Measurements from ENCODE around the gene NMNAT2.

The NMNAT2 gene

DNA sequence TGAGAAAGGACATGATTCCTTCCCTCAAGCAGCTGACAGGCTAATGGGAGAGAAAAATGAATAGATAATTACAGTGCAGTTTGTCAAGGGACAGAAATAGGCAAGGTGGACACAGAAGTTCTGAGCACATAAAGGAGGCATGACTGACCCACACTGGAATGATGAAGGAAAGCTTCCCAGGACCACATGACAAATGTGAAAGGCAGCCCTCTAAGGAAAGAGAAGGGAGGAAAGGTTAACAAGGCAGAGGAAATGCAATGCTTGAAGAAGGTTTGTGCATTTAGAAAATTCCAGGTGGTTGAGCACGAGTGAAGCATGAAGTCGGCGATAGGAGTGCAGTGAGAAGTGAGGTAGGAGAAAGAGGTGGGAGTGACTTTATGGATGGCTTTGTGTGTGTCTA lies 194.7 kb downstream of the NMNAT2 start:
- FAIRE-seq = no peak

DNA sequence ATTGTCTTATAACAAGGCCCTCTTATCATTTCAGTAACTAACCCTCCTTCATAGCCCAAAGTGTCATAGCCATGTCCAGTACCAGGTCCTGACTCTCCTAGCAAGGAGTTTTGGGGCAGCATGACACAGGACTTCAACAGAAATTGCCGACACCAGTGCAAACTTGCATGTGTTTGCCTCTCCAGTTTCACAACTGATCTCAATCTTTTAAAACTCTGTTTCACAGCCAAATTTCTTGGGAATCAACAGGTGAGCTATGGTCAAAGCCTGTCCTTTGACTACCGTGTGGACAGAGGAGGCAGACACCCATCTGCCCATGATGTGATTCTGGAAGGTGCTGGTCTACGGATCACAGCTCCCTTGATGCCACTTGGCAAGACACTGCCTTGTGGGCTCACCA lies 195.3 kb downstream of the NMNAT2 start:
- FAIRE-seq = no peak

More for the DNA sequence above, 194.7 kb downstream of the NMNAT2 start:
- no peak for DNase-seq (ENCODE audit: insufficient read length, low spot score)

DNA sequence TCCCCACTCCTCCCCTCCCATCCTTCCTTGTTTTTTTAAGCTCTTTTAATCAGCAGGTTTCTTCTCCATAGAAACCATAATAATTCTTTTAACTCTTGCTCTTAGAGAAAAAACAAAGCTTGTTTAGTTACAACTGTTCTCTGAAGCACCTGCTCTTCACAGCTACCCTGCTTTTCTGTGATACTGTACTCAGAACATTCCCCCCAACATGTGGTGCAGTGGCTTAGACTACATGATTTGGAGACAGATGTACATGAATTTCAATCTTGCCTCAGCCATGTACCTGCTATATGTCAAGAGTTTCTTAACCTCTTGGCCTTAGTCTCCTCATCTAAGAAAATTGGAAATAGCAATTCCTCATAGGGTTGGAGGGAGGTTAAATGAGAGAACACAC lies 198.6 kb downstream of the NMNAT2 start:
- DNase-seq (ENCODE audit: insufficient read length, low spot score) (no peak), FAIRE-seq (no peak)

More for the DNA sequence above, 195.3 kb downstream of the NMNAT2 start:
- no peak for DNase-seq (ENCODE audit: insufficient read length, low spot score)

DNA sequence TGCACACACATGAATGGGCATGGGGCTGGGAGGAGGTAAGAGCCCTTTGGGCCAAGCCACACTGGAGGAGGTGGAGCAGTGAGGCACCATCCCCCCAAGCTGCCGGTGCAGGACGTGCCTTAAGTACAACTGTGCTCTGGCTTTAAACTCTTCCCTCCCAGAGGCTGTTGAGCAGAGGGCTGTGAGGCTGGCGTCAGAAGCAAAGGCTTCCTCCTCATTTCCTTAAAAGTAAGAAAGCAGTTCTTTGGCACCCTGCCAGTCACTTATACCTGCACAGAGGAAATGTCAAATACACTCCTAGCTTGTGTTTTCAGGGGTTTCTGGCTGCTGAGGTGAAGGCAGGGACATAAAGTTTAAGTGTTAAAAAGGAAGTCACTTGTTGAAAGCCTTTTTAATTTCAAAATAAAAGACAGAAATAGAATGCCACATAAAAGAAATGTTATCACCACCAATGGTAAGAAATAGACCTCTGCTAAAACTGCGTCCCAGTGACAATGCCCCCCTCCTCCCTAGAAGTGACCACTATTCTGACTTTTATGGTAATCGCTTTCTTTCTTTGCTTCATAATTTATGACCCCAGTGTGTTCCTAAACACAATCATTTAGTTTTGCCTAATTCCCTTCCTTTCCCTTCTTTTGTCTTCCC lies 199.1 kb downstream of the NMNAT2 start:
- FAIRE-seq = no peak
- no peak for DNase-seq (ENCODE audit: insufficient read length, low spot score)

DNA sequence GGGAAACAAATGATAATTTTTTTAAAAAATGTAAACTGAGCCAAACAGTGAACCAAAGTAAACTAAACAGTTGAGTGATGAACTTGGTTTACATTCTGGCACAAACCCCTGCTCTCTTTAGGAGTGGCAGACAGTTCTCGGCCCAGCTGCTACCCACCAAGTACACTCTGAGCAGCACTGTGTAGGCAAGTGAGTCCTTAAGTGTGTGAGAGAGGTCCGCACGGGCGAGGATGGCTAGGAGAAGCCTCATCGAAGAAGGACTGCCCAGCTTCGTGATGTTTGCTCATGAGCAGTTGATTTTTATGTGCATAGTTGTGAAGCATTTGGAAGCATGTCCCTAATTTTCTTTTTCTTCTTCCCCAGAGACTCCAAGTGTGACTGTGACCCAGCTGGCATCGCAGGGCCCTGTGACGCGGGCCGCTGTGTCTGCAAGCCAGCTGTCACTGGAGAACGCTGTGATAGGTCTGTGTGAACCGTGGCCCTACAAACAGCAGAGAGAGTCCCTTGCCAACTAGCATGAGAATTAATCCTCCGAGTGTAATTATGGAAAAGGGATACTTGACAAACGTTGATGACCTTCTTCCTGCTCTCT lies 200.1 kb downstream of the NMNAT2 start:
- FAIRE-seq = no peak
- DNase-seq (ENCODE audit: insufficient read length, low spot score) = no peak

DNA sequence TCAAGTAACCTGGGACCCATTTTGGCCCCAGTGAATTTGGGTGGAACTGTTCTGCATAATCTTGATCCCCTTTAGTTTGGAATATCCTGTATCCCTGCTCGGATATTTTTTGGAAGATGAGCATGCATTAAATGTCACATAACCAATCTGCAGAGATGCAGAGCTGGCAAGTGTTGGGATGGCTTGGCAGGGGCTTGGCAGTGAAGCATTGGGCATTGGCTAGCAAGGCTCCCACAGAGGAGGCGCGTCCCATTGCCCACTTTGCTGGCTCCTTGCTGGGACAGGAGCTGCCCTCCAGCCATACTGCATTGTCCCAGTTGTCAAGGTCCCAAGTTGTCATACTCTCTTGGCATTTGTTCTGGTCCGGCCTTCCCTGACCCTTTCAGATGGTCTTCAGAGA lies 202.2 kb downstream of the NMNAT2 start:
- DNase-seq (ENCODE audit: insufficient read length, low spot score) (no peak), FAIRE-seq (no peak)

DNA sequence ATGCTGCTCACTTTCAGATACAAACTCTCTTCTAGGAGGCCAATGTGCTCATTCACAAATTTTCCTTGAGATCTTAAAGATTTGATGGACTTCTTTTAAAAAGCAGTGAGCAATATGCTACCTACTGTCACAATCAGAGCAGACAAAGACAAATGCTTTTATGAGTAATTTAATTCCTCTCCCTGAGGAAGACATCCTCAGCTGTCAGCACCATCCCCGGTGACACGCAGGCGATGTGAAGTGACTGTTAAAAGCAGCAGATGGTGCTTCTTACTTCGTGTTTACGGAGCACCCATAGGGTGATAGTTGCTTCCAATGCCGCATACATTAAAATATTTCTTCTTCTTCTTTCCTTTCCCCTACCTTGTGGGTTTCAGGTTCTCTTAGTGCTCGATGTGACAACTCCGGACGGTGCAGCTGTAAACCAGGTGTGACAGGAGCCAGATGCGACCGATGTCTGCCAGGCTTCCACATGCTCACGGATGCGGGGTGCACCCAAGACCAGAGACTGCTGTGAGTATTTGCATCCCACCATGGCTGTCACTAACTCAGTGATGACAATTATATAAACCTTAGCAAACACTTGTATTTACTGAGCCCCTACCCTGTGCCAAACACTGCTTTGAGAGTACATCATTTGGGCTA lies 203.0 kb downstream of the NMNAT2 start:
- no peak for DNase-seq (ENCODE audit: insufficient read length, low spot score)

DNA sequence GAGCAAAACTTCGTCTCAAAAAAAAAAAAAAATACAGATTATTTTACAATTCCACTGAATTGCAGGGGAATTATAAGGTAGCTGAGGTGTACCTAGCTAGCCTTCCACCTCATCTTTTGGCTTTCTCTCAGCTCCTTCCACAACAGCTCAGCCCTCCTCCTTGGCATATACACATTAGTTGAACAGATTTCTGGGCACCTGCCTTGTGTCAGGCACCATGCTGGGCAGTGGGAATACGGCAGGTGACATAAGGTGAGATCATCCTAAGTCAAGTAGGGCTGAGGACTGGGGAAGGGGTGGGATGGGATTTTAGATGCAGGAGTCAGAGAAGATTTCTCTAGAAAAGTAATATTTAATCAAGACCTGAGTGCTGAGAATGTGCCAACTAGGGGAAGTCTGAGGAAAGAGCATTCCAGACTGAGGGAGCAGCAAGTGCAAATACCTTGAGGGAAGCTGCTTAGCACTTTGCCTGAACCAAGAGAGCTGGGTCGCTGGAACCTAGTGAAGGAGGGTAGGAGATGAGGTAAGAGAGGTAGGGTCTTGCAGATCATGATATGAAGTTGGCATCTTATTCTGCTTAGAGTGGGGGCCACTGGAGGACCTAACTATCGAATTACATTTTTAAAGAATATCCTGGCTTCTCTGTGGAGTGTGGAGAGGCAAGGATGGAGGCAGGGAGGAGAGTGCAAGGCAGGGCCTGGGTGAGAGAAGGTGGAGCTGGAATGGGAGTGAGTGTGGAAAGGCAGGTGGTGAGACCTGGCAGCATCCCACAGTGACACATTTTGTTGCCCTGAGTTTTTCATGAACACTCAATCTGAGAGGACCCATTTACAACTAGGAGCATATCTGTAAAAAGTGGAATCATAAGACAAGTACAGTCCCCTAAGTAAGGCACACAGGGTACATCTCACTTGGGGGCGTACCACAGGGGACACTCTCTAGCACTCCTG lies 203.9 kb downstream of the NMNAT2 start:
- DNase-seq (ENCODE audit: insufficient read length, low spot score) (no peak), FAIRE-seq (no peak)

More for the DNA sequence above, 203.0 kb downstream of the NMNAT2 start:
- no peak for FAIRE-seq

DNA sequence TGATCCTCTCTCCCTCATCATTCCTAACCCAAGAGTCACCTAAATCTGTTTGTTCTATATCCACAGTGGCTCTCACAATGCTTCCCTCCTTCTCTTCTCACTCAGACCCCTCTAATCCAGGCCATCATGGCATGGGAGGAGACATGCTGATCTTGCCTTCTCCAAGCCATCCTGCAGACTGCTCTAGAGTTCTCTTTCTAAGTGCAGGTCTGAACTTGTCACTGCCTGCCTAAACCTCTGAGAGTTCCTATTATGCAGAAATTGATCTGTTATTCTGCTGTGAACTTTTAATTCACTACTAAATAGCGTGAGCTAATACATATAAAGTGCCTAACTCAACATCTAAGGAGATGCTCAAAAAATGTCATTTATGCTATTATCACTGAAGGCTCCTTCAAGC lies 205.3 kb downstream of the NMNAT2 start:
- FAIRE-seq = no peak

DNA sequence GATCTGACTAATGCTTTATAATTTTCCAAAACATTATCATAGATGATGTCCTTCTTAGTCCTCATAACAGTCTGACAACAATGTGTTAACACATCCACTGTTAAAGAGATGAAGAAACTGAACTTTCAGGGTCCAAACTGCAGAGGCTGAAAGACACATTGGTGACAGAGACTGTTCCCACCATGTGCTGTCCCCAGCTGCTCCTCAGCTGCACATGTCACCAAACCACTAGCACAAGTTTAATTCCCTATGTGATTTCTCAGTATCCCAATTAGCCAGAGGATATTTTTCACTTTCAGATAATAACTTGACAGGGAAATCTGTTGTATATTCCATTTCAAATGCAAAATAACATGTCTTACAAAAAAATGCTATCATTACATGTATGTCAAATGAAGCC lies 207.5 kb downstream of the NMNAT2 start:
- FAIRE-seq = peak; percentile 53

More for the DNA sequence above, 205.3 kb downstream of the NMNAT2 start:
- no peak for DNase-seq (ENCODE audit: insufficient read length, low spot score)

DNA sequence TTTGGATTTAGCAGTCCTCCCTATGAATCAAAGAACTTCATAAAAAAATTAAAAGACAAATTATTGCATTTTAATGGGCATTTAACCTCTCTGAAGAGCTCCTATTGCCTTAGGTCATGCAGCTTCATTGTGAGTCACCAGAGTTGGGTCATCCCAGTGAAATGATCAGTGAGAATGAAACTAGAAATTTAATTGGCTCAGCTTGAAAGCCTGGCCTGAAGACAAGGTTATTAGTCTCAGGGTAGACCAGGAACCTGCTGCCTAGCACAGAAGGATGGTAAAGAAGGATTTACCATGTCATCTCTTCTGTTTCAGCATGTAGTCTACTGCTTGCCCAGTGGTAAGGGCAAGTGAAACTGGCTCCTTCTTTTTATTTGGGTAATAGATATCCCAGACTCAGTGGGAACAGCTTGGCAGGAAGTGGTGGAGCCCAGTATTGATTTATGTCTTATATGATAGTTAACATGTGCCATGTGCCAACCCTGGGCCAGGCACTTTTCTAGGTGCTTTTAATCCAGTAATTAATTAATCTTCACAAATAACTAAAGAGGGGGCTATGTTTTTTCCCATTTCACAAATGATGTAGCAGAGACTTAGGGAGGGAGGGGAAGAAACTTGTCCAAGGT lies 208.5 kb downstream of the NMNAT2 start:
- no peak for DNase-seq (ENCODE audit: insufficient read length, low spot score)
- no peak for FAIRE-seq

More for the DNA sequence above, 207.5 kb downstream of the NMNAT2 start:
- DNase-seq (ENCODE audit: insufficient read length, low spot score) = no peak

DNA sequence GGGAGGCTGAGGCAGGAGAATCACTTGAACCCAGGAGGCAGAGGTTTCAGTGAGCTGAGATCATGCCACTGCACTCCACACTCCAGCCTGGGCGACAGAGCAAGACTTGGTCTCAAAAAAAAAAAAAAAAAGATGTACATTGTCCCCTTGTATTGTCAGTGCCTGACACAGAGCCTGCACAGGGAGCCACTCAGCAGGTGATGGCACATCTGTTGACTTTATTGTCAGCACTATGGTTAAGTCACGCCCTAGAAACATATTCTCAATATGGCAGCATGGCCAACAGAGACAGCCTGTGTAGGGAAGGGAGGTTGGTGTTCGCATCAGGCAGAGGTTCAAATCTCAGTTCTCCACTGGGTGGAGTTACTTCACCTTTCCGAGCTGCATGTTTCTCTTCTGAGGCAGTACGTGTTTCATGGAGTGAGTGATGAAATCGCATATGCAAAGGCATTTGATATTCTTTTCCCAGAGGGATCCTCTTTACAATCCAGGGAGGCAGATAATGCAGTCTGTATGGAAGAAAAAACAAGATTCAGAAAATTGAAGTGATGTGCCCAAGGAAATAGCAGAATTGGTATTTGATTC lies 211.6 kb downstream of the NMNAT2 start:
- FAIRE-seq (no peak), DNase-seq (ENCODE audit: insufficient read length, low spot score) (no peak)

DNA sequence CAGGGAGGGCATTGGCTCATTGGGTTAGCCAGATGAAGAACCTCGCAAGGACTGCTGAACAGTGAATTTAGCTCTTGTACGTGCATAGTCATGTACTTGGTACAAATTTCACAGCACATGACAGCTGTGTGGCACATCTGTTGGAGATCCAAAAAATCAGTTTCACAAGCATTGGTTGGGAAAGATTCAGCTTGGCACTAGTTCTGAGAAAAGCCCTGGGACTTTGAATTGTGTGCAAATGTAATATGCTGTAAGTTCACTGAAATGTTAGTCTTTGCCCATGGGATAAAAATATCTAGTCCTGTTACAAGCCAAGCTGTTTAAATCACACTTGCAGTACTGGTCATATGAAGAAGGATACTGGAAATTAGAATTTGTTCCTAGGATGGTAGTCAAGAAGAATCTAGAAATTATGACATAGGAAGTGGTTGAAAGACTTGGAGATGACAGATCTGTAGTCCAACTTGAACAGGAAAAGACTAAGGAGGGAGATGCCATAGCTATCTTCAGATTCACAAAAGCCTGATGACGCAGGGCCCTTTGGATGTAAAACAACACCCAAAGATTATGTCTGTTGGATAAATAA lies 212.9 kb downstream of the NMNAT2 start:
- no peak for FAIRE-seq
- no peak for DNase-seq (ENCODE audit: insufficient read length, low spot score)

DNA sequence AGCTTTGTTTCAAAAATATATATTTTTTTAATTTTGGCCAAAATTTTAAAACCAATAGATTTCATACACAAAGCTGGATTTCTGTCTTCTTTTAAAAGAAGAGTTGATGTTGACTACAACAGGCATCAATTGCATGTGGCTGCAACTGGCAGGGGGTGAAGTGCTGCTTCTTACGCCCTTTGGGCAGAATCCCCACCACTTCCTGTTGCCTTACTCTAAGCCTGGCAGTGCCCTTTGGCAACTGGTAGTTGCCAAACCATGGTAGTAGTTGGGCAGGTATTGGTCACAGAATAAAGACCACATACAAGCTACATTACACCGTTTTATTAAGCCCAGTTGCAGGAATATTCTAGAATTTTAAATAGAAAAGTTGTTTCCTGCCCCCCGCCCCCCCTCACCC lies 215.1 kb downstream of the NMNAT2 start:
- DNase-seq (ENCODE audit: insufficient read length, low spot score) (no peak), FAIRE-seq (no peak)

DNA sequence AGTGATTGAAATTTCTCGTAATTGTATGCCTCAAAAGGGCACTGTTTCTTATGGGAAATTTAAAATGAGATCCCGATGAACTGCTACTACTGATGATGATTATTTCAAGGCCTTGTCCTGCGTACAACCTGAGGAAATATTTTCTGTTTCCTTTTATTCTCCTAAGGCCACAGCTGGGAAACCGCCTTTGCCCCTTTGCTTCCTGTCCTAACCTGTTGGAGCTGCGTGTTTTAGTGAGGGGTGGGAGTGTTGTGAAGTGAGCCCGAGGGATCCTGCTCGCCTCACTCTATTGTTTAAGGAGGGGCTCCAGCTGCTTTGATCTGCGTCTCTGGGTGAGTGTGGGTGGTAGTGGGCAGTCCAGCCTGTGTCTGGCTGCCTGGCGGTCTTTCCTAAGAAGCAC lies 217.7 kb downstream of the NMNAT2 start:
- DNase-seq (ENCODE audit: insufficient read length, low spot score) = no peak
- FAIRE-seq = no peak

DNA sequence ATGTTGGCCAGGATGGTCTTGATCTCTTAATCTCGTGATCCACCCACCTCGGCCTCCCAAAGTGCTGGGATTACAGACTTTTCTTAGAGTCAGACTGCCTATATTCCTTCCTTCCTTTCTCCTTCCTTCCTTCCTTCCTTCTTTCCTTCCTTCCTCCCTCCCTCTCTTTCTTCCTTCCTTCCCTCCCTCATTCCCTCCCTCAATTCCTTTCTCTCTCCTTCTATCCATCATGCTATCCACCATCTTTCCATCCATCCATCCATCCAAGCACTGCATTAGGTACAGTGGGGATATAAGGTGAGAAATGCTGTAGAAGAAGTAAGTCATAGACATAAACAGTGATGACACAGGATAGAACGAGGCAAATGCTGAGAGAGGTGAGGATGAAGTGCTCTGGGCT lies 218.9 kb downstream of the NMNAT2 start:
- no peak for FAIRE-seq

DNA sequence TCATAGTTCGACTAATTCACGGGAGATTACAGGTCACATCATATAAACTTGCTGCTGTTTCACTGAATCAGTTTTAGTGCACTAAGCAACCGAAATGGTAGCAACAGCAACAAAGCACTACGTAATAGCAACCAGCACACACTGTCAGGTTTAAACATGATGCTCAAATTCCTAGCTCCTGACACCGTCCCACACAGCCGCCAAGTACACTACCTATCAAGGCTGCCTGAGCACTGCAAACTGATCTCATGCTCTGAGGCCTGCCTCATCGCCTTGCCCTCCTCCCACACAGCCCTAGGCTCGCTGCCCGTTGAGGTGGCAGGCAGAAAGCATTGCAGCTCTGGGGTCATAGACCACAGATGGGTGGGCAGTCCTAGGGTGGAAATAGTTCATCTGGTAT lies 219.7 kb downstream of the NMNAT2 start:
- no peak for FAIRE-seq
- DNase-seq (ENCODE audit: insufficient read length, low spot score) = no peak

More for the DNA sequence above, 218.9 kb downstream of the NMNAT2 start:
- no peak for DNase-seq (ENCODE audit: insufficient read length, low spot score)

Measured in GM19239 (cell line).